ENCODE results near the gene ELL.
A peak's percentile ranks its signal among the peaks of the same experiment; 100 is the strongest.

ELL gene

GRCh38 chr19:18433735-18434398 is 88.0 kb downstream of the ELL start:
- peak; percentile 60 for DNase-seq (ENCODE audit: low read depth, low spot score)

DNA sequence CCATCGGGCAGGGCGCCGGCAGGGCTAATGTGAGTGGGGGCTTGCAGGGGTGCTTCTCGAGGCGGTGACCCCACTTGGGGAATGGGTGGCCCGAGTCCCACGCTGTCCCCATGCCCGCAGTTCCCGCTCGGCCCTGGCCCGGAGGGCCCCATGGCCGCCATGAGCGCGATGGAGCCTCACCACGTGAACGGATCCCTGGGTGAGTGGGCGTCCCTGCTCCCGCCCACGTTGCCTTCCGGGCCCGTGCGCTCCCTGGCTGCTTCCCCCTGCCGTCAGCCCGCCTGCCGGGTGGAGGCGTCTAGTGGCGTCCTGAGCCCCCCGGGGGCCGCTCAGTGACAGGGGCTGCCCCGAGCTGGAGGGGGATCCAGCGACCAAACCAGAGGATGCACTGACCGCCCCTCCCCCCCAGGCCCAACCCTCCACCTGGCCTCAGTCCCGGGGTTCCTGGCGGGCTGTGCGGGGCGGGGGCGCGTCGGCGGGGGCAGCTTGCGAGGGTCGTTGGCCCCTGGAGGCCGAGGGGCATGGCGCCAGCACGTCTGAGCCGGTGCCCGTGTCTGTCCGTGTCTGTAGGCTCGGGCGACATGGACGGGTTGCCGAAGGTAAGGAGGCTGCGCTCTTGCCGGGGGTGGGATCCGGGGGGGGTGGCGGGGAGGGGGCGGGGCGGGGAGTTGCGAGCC is 88.7 kb downstream of the ELL start:
- DNase-seq (ENCODE audit: low read depth, low spot score) = peak; percentile 60

- DNase-seq (ENCODE audit: low read depth, low spot score) = no peak
These were observed 89.4 kb downstream of the ELL start for GRCh38 chr19:18432275-18433014.

DNA sequence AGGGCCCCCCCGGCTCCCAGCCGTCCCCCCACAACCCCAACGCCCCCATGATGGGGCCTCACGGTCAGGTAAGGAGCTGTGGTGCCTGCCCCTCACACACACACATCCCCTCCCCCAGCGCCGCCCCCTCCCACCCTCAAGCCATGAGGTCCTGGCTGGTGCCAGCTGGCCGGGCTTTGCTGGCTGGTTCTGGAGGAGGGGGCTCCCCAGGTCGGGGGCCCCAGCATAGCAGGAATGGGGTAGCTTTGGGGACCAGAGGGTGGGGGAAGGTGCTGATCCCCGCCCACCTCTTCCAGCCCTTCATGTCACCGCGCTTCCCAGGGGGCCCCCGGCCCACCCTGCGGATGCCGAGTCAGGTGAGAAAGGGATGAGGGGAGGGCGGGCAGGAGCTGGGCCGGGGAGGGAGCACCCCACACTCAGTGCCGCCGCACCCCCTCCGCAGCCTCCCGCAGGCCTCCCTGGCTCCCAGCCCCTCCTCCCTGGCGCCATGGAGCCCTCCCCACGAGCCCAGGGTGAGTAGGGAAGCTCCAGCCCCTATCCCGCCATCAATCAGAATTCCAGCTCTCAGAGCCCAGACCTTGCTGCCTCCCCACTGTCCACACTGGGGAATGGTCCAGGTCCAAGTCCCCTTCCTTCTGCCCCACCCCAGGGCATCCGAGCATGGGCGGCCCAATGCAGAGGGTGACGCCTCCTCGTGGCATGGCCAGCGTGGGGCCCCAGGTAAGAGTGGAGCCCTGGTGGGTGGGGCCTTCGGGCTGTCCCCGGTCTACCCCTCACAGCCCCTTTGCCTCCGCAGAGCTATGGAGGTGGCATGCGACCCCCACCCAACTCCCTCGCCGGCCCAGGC is 90.3 kb downstream of the ELL start:
- DNase-seq (ENCODE audit: low read depth, low spot score) = no peak

GRCh38 chr19:18430417-18431144 is 91.3 kb downstream of the ELL start:
- DNase-seq (ENCODE audit: low read depth, low spot score) = no peak

GRCh38 chr19:18429717-18430416 is 92.0 kb downstream of the ELL start:
- DNase-seq (ENCODE audit: low read depth, low spot score) = no peak

GRCh38 chr19:18428787-18429674 is 92.8 kb downstream of the ELL start:
- DNase-seq (ENCODE audit: low read depth, low spot score) = peak; percentile 95

- DNase-seq (ENCODE audit: low read depth, low spot score) = no peak
These were observed 93.6 kb downstream of the ELL start for GRCh38 chr19:18428173-18428786.

- no peak for DNase-seq (ENCODE audit: low read depth, low spot score)
These were observed 94.1 kb downstream of the ELL start for GRCh38 chr19:18427743-18428113.

DNA sequence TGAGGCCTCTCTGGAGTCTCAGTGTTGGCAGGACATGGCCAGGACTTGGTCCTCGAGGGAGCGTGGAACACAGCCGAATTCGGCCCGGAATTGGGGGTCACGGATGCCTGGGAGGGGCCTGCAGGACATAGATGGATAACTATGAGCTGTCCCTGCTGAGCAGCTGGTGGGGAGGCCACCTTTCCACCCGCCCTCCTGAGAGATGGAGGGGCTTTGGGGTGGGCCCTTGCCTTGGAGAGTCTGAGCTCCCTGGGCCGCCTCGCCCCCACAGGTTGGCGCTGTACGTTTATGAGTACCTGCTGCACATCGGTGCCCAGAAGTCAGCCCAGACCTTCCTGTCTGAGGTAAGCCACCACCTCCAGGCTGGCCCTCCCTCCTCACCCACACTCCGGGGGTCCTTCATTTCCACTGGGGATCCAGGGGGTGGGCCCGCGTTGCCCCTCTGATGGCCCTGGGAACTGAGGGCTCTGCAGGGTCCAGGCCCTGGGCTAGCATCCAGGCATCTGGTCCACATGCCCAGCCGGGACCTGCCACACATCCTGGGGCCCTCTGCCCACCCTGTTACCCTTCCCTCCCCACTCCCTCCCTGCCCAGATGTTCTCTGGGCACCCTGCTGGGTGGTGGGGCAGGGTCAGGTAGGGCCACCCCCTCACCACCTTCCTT is 94.7 kb downstream of the ELL start:
- DNase-seq (ENCODE audit: low read depth, low spot score) = no peak

- DNase-seq (ENCODE audit: low read depth, low spot score) = no peak
These were observed 95.5 kb downstream of the ELL start for GRCh38 chr19:18426416-18426767.

DNA sequence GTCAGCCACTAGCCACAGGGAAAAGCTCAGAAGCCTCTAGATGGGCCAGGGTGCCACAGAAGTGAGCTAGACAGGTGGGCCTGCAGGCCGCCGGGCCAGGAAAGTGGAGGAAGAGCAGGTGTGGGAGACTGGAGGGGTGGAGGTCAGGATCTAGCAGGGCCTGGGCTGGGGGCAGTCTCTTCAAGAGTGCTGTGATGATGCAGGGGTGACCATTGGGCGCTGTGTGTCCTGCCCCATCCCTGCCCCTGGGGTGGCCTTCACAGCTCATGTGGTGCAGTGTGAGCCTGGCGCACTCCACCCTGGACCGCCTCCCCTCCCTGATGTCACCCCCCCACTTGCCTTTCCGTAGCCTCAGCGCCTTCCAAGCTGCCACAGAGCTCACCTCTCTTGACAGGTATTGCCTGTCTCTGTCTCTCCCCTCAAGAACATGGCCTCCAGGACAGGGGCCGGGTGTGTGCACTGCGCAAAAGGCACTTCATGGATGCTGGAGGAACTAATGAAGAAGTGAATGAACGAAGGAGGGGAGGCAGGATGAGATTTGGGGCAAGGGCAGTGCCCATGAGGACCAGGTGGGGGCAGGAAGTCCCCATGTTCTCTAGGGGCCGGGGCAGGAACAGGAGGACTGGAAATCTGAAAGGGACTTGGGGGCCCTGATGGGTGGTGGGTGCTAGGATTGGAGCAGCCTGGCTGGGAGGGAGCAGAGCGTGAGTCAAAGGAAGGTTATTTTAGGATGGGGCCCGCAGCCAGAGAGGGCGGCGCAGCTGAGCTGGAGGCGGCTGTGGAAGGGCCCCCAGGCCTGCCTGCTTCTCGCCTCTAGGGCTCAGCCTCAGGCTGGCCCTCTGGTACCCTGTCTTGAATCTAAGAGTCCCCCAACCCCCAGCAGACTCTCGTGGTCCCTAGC is 96.1 kb downstream of the ELL start:
- DNase-seq (ENCODE audit: low read depth, low spot score) = peak; percentile 71

GRCh38 chr19:18424890-18425514 is 96.9 kb downstream of the ELL start:
- DNase-seq (ENCODE audit: low read depth, low spot score) = no peak

- DNase-seq (ENCODE audit: low read depth, low spot score) = no peak
These were observed 97.6 kb downstream of the ELL start for GRCh38 chr19:18424122-18424889.

- no peak for DNase-seq (ENCODE audit: low read depth, low spot score)
These were observed 98.4 kb downstream of the ELL start for GRCh38 chr19:18423258-18424020.

All from astrocyte of the hippocampus (primary cell).